GM12878 (cell line): ENCODE results near the gene PLEKHA6. TPM values are rescaled to one million over a fixed set of nuclear protein-coding genes. Genes with fewer than 3 reads are reported as not detected.

Experiments used
- ATAC-seq: fragments of 200-7000 bp; cut with Tn5 transposase; 3 replicates; pipeline ENCODE4 v1.9.1; 2020; ENCODE audit warnings: mild to moderate bottlenecking, moderate library complexity
- BruUV-seq: library from RNA; stranded (reverse); fragments of 400-500 nt; replicated peaks from 2 replicates; lab custom pipeline; 2021; lab: Mats Ljungman, UMichigan
- CTCF ChIA-PET: fragments of 300-600 bp; sonication (Branson Sonifier 250); formaldehyde crosslinking; extraction: SDS; loops from one replicate; lab custom pipeline; 2021; ENCODE audit warnings: inconsistent platforms; lab: Yijun Ruan, JAX
- POLR2A ChIA-PET: fragments of 350-600 bp; formaldehyde crosslinking; extraction: SDS; loops from one replicate; lab custom pipeline; 2021; ENCODE audit warnings: inconsistent platforms; lab: Charles Lee
- RAD21 ChIA-PET: fragments of 300-600 bp; sonication (Branson Sonifier 250); formaldehyde crosslinking; loops from one replicate; lab custom pipeline; 2023; ENCODE audit warnings: antibody characterized with exemption; ENCODE audit not compliant: unreplicated experiment; lab: Charles Lee
- SMC1A ChIA-PET: fragments of 300-600 bp; sonication (Branson Sonifier 250); formaldehyde crosslinking; loops from one replicate; lab custom pipeline; 2023; ENCODE audit not compliant: unreplicated experiment, uncharacterized antibody; lab: Charles Lee
- DNase-seq: peaks from one replicate; pipeline ENCODE4 v3.0.0-alpha.2; 2011; ENCODE audit warnings: low read depth, low spot score
- FAIRE-seq: peaks from 3 replicates; lab custom pipeline; 2011; peaks lifted over from hg19 to GRCh38; lab: Jason Lieb, UNC
- H2AFZ ChIP-seq: 2 replicates; pipeline ENCODE4 v1.6.0; 2011; ENCODE audit warnings: low read depth, low read length, control low read depth; ENCODE audit not compliant: control insufficient read depth
- H3K27ac ChIP-seq: 2 replicates; pipeline ENCODE4 v1.5.1; 2011; ENCODE audit warnings: control low read depth; ENCODE audit not compliant: control insufficient read depth, insufficient read depth
- H3K27me3 ChIP-seq, 2 experiments: replicated peaks in 1 of 2; 2 replicates each; pipeline versions ENCODE4 v1.6.0 to v1.6.1; 2011; ENCODE audit warnings: low read length in 1 of 2; ENCODE audit not compliant: control insufficient read depth in 2 of 2, insufficient read depth in 2 of 2
- H3K36me3 ChIP-seq, 2 experiments: 2 replicates each; pipeline ENCODE4 v1.5.1; 2011; ENCODE audit warnings: low read length in 1 of 2; ENCODE audit not compliant: control insufficient read depth in 2 of 2, insufficient read depth in 2 of 2
- H3K4me1 ChIP-seq: 2 replicates; pipeline ENCODE4 v1.6.1; 2011; ENCODE audit warnings: mild to moderate bottlenecking, low read length, moderate library complexity, mixed read lengths; ENCODE audit not compliant: control insufficient read depth, insufficient read depth
- H3K4me2 ChIP-seq: 2 replicates; pipeline ENCODE4 v1.6.0; 2011; ENCODE audit warnings: control low read depth; ENCODE audit not compliant: control insufficient read depth, insufficient read depth
- H3K4me3 ChIP-seq: fragments of 200-600 bp; sonication (generic); 2 replicates; pipeline ENCODE4 v1.5.1; 2016
- H3K79me2 ChIP-seq: 2 replicates; pipeline ENCODE4 v1.6.0; 2011; ENCODE audit warnings: low read length; ENCODE audit not compliant: control insufficient read depth, insufficient read depth
- H3K9ac ChIP-seq: 2 replicates; pipeline ENCODE4 v1.8.0; 2011; ENCODE audit warnings: low read length, control low read depth, mixed read lengths; ENCODE audit not compliant: control insufficient read depth, insufficient read depth
- H3K9me3 ChIP-seq: replicated peaks from 3 replicates; pipeline ENCODE4 v1.5.1; 2011; ENCODE audit warnings: mild to moderate bottlenecking, low read length; ENCODE audit not compliant: control insufficient read depth, insufficient read depth
- H4K20me1 ChIP-seq: 2 replicates; pipeline ENCODE4 v1.6.0; 2011; ENCODE audit not compliant: control insufficient read depth, insufficient read depth
- FOXK2 ChIP-seq: fragments of 450-650 bp; IDR thresholded peaks from 2 replicates; pipeline ENCODE4 v1.6.1; 2017; ENCODE audit warnings: mild to moderate bottlenecking, moderate library complexity
- RB1 ChIP-seq: fragments of 450-650 bp; formaldehyde crosslinking; IDR thresholded peaks from 2 replicates; pipeline ENCODE4 v1.6.1; 2017; ENCODE audit warnings: mild to moderate bottlenecking, borderline replicate concordance
- RCOR1 ChIP-seq: conservative IDR thresholded peaks from 2 replicates; pipeline ENCODE4 v1.6.1; 2012; ENCODE audit warnings: low read depth, low read length, improper control_type of control experiment
- RFX5 ChIP-seq: IDR thresholded peaks from 2 replicates; pipeline ENCODE4 v1.6.1; 2011; ENCODE audit warnings: low read depth, low read length, improper control_type of control experiment
- SIX5 ChIP-seq: IDR thresholded peaks from 2 replicates; pipeline ENCODE4 v1.6.1; 2011; ENCODE audit warnings: mild to moderate bottlenecking, low read depth, low read length, moderate library complexity; ENCODE audit not compliant: severe bottlenecking
- TAF1 ChIP-seq: IDR thresholded peaks from 2 replicates; pipeline ENCODE4 v1.6.1; 2011; ENCODE audit warnings: mild to moderate bottlenecking, low read depth, low read length, borderline replicate concordance
- TCF7 ChIP-seq: IDR thresholded peaks from 2 replicates; pipeline ENCODE4 v1.6.1; 2014; ENCODE audit warnings: antibody characterized with exemption, borderline replicate concordance
- ZBED1 ChIP-seq: IDR thresholded peaks from 2 replicates; pipeline ENCODE4 v1.6.1; 2016; ENCODE audit warnings: borderline replicate concordance
- WGBS: methylation state at CpG from one replicate; pipeline ENCODE4 v1.1.6; 2016; ENCODE audit warnings: low lambda C conversion rate; ENCODE audit not compliant: insufficient replicate concordance, insufficient coverage; ENCODE audit errors: missing lambda C conversion rate; 5-methylcytosine and 5-hydroxymethylcytosine counted together
- in situ Hi-C: fragments of 300-500 bp; cut with MboI; formaldehyde crosslinking; loops from 9 replicates; pipeline ENCODE4 v1.14.3; 2018; ENCODE audit warnings: mixed read lengths
- intact Hi-C: fragments of 100-400 bp; cut with micrococcal nuclease; formaldehyde crosslinking; loops from one replicate; pipeline ENCODE4 v1.14.2; 2022; ENCODE audit not compliant: unreplicated experiment
- polyA plus RNA-seq, 11 experiments: library from polyadenylated mRNA; depleted of rRNA in 4 of 11; unstranded in 6 of 11; stranded (reverse) in 5 of 11; fragments of >200 nt; fragmentation: Nextera tagmentation in 4 of 11; fragmentation: Illumina TruSeq in 1 of 11; extraction: Ambion mirVana in 4 of 11; extraction: Trizol in 1 of 11; gene quantifications; 1 replicate in 1 of 11; 2 replicates in 10 of 11; pipeline versions ENCODE4 v1.2.1 to v1.2.3, GENCODE V29; 2011 to 2016; ENCODE audit warnings: inconsistent platforms in 2 of 11, missing spikeins in 2 of 11, low read depth in 1 of 11
- total RNA-seq, 4 experiments: library from RNA; depleted of rRNA in 3 of 4; stranded (reverse); fragments of >200 nt in 3 of 4; fragmentation: Illumina TruSeq in 1 of 4; extraction: Trizol in 1 of 4; gene quantifications; 2 replicates each; pipeline versions ENCODE4 v1.2.1 to v1.2.3, GENCODE V29; 2013 to 2021
- TF ChIP-seq, protein P1 (sequence below): IDR thresholded peaks from 2 replicates; pipeline ENCODE4 v1.6.1; 2012; ENCODE audit warnings: low read depth, low read length, improper control_type of control experiment
- TF ChIP-seq, protein P2 (sequence below), 3 experiments: IDR thresholded peaks in 2 of 3; conservative IDR thresholded peaks in 1 of 3; 2 replicates each; pipeline ENCODE4 v1.5.1; 2011; ENCODE audit warnings: low read depth in 3 of 3, low read length in 3 of 3, mild to moderate bottlenecking in 3 of 3, control low read depth in 2 of 3, moderate library complexity in 2 of 3, inconsistent platforms in 1 of 3, mixed read lengths in 1 of 3; ENCODE audit not compliant: control insufficient read depth in 2 of 3, insufficient read depth in 1 of 3; ENCODE audit errors: extremely low read depth in 1 of 3

Gene PLEKHA6
- total and polyA plus RNA-seq, 10 of the 15 experiments (the other 5 are each of a cell fraction or from before 2014, with no cell fraction given), result 0.04 to 0.81 (median 0.19) TPM; not detected in 4

DNA sequence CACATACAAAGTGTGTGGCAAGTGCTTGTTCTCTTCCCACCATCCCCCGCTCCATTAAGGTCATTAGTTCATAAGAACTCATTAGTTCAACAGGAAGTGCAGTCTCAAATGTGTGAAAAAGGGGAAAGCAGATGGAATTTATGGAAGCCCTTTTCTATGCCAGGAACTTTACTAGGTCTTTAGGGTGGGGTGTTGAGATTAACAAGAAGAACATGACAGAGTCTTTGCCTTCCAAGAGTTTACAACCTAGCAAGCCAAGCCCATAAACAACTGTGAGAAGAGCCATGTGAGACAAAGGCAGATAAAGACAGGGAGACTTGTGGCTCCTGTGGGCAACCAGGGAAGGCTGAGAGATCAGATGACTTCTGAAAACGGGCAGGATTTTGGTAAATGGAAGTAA is 21.4 kb downstream of the PLEKHA6 start:
- Histone ChIP-seq H3K36me3 (no peaks in the 10 kb centered on the region), H3K79me2 (no peaks in the 10 kb centered on the region), H3K4me3 (no peak overlapping the region), H3K9me3 (no peaks in the 10 kb centered on the region), H2AFZ (no peak overlapping the region), H3K9ac (no peak overlapping the region), H3K4me2 (no peak overlapping the region), H4K20me1 (no peaks in the 10 kb centered on the region), H3K27ac (no peak overlapping the region), H3K27me3 (peaks cover 3 to 8% of the 10 kb centered on the region in 2 experiments; a peak in 3 of 4 replicates), H3K4me1 (no peaks in the 10 kb centered on the region)
- DNase-seq (no peak), ATAC-seq (no peak), FAIRE-seq (no peak)
- SMC1A ChIA-PET, result no interaction called here
- RAD21 ChIA-PET, result no interaction called here
- TF ChIP-seq TAF1 (no peak), SIX5 (no peak), ZBED1 (no peak)
- WGBS, result 0% methylated on average over 2 of the region's 2 CpGs
- in situ Hi-C loops (no loop called here), intact Hi-C loops (no loop called here)
- POLR2A ChIA-PET, result no interaction called here
- CTCF ChIA-PET, result interaction anchor here (1.6 kb wide), 1 partner anchor 60 kb away, joined by 7 read pairs; no protein-coding TSS in a partner anchor
- no TSS peak for BruUV-seq

DNA sequence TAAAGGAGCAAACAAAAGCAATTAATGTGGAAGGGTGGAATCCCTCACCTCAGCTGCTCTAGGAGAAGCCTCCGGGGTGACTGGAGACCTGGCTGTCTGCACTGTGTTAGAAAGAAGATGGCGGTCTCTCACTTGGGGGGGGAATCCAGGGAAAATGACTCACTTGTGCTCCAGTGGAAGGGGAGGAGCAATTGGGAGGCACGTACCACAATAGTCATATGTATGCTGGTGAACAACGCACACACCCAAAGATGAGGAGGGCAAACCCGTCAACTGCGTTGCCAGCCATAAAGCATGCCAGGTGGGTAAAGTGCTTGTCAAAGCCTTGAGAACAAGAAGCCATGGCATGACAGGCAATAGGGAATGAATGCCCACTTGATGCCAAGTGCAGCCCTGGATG is 22.1 kb downstream of the PLEKHA6 start:
- DNase-seq, result no peak
- intact Hi-C loops, result no loop called here
- H2AFZ ChIP-seq, result no peak overlapping the region
- BruUV-seq, result no TSS peak
- no peaks in the 10 kb centered on the region for H3K36me3 ChIP-seq
- ChIA-PET CTCF (interaction anchor here (1.6 kb wide), 1 partner anchor 61 kb away, joined by 7 read pairs; no protein-coding TSS in a partner anchor), RAD21 (no interaction called here), SMC1A (no interaction called here), POLR2A (no interaction called here)
- H4K20me1 ChIP-seq, result no peaks in the 10 kb centered on the region
- H3K27ac ChIP-seq, result no peak overlapping the region
- no peaks in the 10 kb centered on the region for H3K9me3 ChIP-seq
- FAIRE-seq, result no peak
- no peak for ATAC-seq
- no peaks in the 10 kb centered on the region for H3K79me2 ChIP-seq
- TF ChIP-seq FOXK2, result no peak
- TF ChIP-seq, protein P1, sequence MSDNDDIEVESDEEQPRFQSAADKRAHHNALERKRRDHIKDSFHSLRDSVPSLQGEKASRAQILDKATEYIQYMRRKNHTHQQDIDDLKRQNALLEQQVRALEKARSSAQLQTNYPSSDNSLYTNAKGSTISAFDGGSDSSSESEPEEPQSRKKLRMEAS, result no peak
- no peak for TF ChIP-seq RCOR1
- no peak for TF ChIP-seq RFX5
- TF ChIP-seq, protein P2, sequence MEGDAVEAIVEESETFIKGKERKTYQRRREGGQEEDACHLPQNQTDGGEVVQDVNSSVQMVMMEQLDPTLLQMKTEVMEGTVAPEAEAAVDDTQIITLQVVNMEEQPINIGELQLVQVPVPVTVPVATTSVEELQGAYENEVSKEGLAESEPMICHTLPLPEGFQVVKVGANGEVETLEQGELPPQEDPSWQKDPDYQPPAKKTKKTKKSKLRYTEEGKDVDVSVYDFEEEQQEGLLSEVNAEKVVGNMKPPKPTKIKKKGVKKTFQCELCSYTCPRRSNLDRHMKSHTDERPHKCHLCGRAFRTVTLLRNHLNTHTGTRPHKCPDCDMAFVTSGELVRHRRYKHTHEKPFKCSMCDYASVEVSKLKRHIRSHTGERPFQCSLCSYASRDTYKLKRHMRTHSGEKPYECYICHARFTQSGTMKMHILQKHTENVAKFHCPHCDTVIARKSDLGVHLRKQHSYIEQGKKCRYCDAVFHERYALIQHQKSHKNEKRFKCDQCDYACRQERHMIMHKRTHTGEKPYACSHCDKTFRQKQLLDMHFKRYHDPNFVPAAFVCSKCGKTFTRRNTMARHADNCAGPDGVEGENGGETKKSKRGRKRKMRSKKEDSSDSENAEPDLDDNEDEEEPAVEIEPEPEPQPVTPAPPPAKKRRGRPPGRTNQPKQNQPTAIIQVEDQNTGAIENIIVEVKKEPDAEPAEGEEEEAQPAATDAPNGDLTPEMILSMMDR (IDR thresholded peaks at IDR 0.05 in 2 of 3, conservative IDR thresholded peaks at IDR 0.05 in 1 of 3; ENCODE audit: control insufficient read depth in 2 of 3, extremely low read depth in 1 of 3, insufficient read depth in 1 of 3, low read depth in 3 of 3, low read length in 3 of 3), result no peak
- no peak for TF ChIP-seq RB1
- TF ChIP-seq TCF7, result no peak
- in situ Hi-C loops, result no loop called here
- no peak overlapping the region for H3K4me3 ChIP-seq
- no peak overlapping the region for H3K4me2 ChIP-seq
- H3K4me1 ChIP-seq, result no peaks in the 10 kb centered on the region
- peaks cover 3 to 7% of the 10 kb centered on the region in 2 experiments; a peak in 2 of 4 replicates for H3K27me3 ChIP-seq
- 45% methylated on average over 6 of the region's 6 CpGs for WGBS
- H3K9ac ChIP-seq, result no peak overlapping the region
